ENCODE measurements around the gene TCF20. TPM values are rescaled to one million over a fixed set of nuclear protein-coding genes. Genes with fewer than 3 reads are reported as not detected.

Gene TCF20
- polyA plus RNA-seq, 1 of the 3 experiments (the other 2 are of a cell fraction) = 8.5 TPM

- no peaks in the 10 kb centered on the region; a peak in 1 of 4 replicates for H3K4me1 ChIP-seq (ENCODE audit: control insufficient read depth in 1 of 2, insufficient read depth in 2 of 2, low read depth in 1 of 2, low read length in 1 of 2)
- no peaks in the 10 kb centered on the region for H3K27me3 ChIP-seq (ENCODE audit: insufficient read depth)
- H3K9me2 ChIP-seq = no peaks in the 10 kb centered on the region
- ChIA-PET POLR2A (no interaction called here), CTCF (no interaction called here)
- no peak overlapping the region for H3K27ac ChIP-seq (ENCODE audit: low read depth in 2 of 2, low read length in 1 of 2)
- no peaks in the 10 kb centered on the region for H3K36me3 ChIP-seq (replicated peaks in 1 of 2; ENCODE audit: control insufficient read depth in 1 of 2, insufficient read depth in 2 of 2, low read length in 1 of 2)
- H3K4me3 ChIP-seq (ENCODE audit: low read depth in 2 of 2, low read length in 1 of 2) = no peak overlapping the region
- H3K4me2 ChIP-seq = no peak overlapping the region
- H3K9me3 ChIP-seq = no peaks in the 10 kb centered on the region
- DNase-seq = no peak
- WGBS (ENCODE audit: low lambda C conversion rate) = 71% methylated on average over 3 of the region's 3 CpGs
- peaks cover 15% of the 10 kb centered on the region; the same call in 1 of the 2 replicates for H3K79me2 ChIP-seq (ENCODE audit: insufficient read depth)
- H2AFZ ChIP-seq (ENCODE audit: low read depth) = no peak overlapping the region
- H3K9ac ChIP-seq = no peak overlapping the region
- H3F3A ChIP-seq (replicated peaks; ENCODE audit: insufficient read depth) = no peaks in the 10 kb centered on the region
- peaks cover 19% of the 10 kb centered on the region; the same call in 1 of the 2 replicates for H4K20me1 ChIP-seq (ENCODE audit: insufficient read depth)
- TF ChIP-seq IRF3 (IDR thresholded peaks at IDR 0.05; ENCODE audit: low read depth, low read length) (no peak), ZBTB33 (IDR thresholded peaks at IDR 0.05; ENCODE audit: borderline replicate concordance, low read depth) (no peak), POLR2AphosphoS5 (IDR thresholded peaks at IDR 0.05; ENCODE audit: low read depth, low read length) (no peak), YY1 (IDR thresholded peaks at IDR 0.05; ENCODE audit: low read depth) (no peak), RXRA (IDR thresholded peaks at IDR 0.05; ENCODE audit: borderline replicate concordance, low read depth) (no peak), TAF1 (IDR thresholded peaks at IDR 0.05; ENCODE audit: borderline replicate concordance, low read depth, low read length) (no peak), RCOR1 (IDR thresholded peaks at IDR 0.05; ENCODE audit: low read length) (no peak)
Measured at GRCh38 chr22:42233879-42234278, 36.6 kb downstream of the TCF20 start.

GRCh38 chr22:42231929-42232328, 38.5 kb downstream of the TCF20 start:
- 90% methylated on average over 3 of the region's 3 CpGs for WGBS (ENCODE audit: low lambda C conversion rate)
- Histone ChIP-seq H3F3A (replicated peaks; ENCODE audit: insufficient read depth) (no peaks in the 10 kb centered on the region), H4K20me1 (ENCODE audit: insufficient read depth) (peaks cover 27% of the 10 kb centered on the region; the same call in 1 of the 2 replicates), H3K4me3 (ENCODE audit: low read depth in 2 of 2, low read length in 1 of 2) (no peak overlapping the region), H3K4me1 (ENCODE audit: control insufficient read depth in 1 of 2, insufficient read depth in 2 of 2, low read depth in 1 of 2, low read length in 1 of 2) (peaks cover 0 to 5% of the 10 kb centered on the region in 2 experiments; a peak in 1 of 4 replicates), H3K27me3 (ENCODE audit: insufficient read depth) (no peaks in the 10 kb centered on the region), H2AFZ (ENCODE audit: low read depth) (no peak overlapping the region), H3K27ac (ENCODE audit: low read depth in 2 of 2, low read length in 1 of 2) (no peak overlapping the region), H3K9me3 (no peaks in the 10 kb centered on the region), H3K9me2 (no peaks in the 10 kb centered on the region), H3K4me2 (no peak overlapping the region), H3K36me3 (replicated peaks in 1 of 2; ENCODE audit: control insufficient read depth in 1 of 2, insufficient read depth in 2 of 2, low read length in 1 of 2) (no peaks in the 10 kb centered on the region), H3K9ac (no peak overlapping the region), H3K79me2 (ENCODE audit: insufficient read depth) (peaks cover 24% of the 10 kb centered on the region; the same call in 1 of the 2 replicates)
- TF ChIP-seq POLR2AphosphoS5 (IDR thresholded peaks at IDR 0.05; ENCODE audit: low read depth, low read length) (no peak), NFIC (IDR thresholded peaks at IDR 0.05; ENCODE audit: borderline replicate concordance) (no peak), EZH2phosphoT487 (IDR thresholded peaks at IDR 0.05; ENCODE audit: borderline replicate concordance, low read depth) (no peak)
- ChIA-PET CTCF (no interaction called here), POLR2A (no interaction called here)
- no peak for DNase-seq

Measured in SK-N-SH (cell line).